ENCODE data around the gene LRRC45. TPM values are rescaled to one million over a fixed set of nuclear protein-coding genes. Genes with fewer than 3 reads are reported as not detected.

The LRRC45 gene
- total RNA-seq, 2 experiments from 2014 or later: 41.2 to 52.0 TPM

- Histone ChIP-seq H3K27ac (ENCODE audit: low read depth, low read length, poor library complexity, severe bottlenecking) (no peak overlapping the region), H3K4me3 (ENCODE audit: low read depth, low read length, poor library complexity, severe bottlenecking) (no peak overlapping the region), H4K20me1 (ENCODE audit: insufficient read depth, low read length) (no peaks in the 10 kb centered on the region), H3K4me1 (ENCODE audit: insufficient read depth, low read length, poor library complexity, severe bottlenecking) (no peaks in the 10 kb centered on the region), H3K79me2 (ENCODE audit: insufficient read depth, low read depth, low read length) (no peaks in the 10 kb centered on the region), H3K9me2 (ENCODE audit: insufficient read depth, low read length) (no peaks in the 10 kb centered on the region), H3K4me2 (ENCODE audit: low read length) (no peak overlapping the region), H3K9me3 (ENCODE audit: low read length) (no peaks in the 10 kb centered on the region), H3K36me3 (ENCODE audit: insufficient read depth, low read length) (peaks cover 8% of the 10 kb centered on the region; the same call in 1 of the 2 replicates), H2AFZ (ENCODE audit: low read length) (no peak overlapping the region)
- BruUV-seq (replicated peaks): no TSS peak
- no peak for TF ChIP-seq CTCF (conservative IDR thresholded peaks at IDR 0.05; ENCODE audit: low read length)
- no peak for TF ChIP-seq EZH2phosphoT487 (IDR thresholded peaks at IDR 0.05; ENCODE audit: borderline replicate concordance, low read depth, low read length)
- DNase-seq (ENCODE audit: low spot score): no peak
- intact Hi-C loops (cut with micrococcal nuclease; ENCODE audit: unreplicated experiment): no loop called here
- ChIA-PET CTCF (ENCODE audit: unreplicated experiment) (no interaction called here), POLR2A (interaction anchor here (1.1 kb wide), 2 partner anchors 20 to 41 kb away, joined by 3 read pairs; partner anchors contain the start of genes ASPSCR1 and DCXR)
Measured at GRCh38 chr17:81996757-81997441, 26.2 kb upstream of the LRRC45 start.

GRCh38 chr17:81998212-81998611 is 24.9 kb upstream of the LRRC45 start:
- CTCF ChIA-PET (ENCODE audit: unreplicated experiment): no interaction called here
- Histone ChIP-seq H3K4me2 (ENCODE audit: low read length) (no peak overlapping the region), H3K4me3 (ENCODE audit: low read depth, low read length, poor library complexity, severe bottlenecking) (no peak overlapping the region), H3K9me3 (ENCODE audit: low read length) (no peaks in the 10 kb centered on the region), H3K36me3 (ENCODE audit: insufficient read depth, low read length) (peaks cover 8% of the 10 kb centered on the region; the same call in 1 of the 2 replicates), H3K79me2 (ENCODE audit: insufficient read depth, low read depth, low read length) (no peaks in the 10 kb centered on the region), H3K9me2 (ENCODE audit: insufficient read depth, low read length) (no peaks in the 10 kb centered on the region), H3K27ac (ENCODE audit: low read depth, low read length, poor library complexity, severe bottlenecking) (no peak overlapping the region), H4K20me1 (ENCODE audit: insufficient read depth, low read length) (no peaks in the 10 kb centered on the region), H3K4me1 (ENCODE audit: insufficient read depth, low read length, poor library complexity, severe bottlenecking) (no peaks in the 10 kb centered on the region), H2AFZ (ENCODE audit: low read length) (no peak overlapping the region)
- BruUV-seq (replicated peaks): no TSS peak
- no peak for TF ChIP-seq EZH2phosphoT487 (IDR thresholded peaks at IDR 0.05; ENCODE audit: borderline replicate concordance, low read depth, low read length)
- no peak for TF ChIP-seq CTCF (conservative IDR thresholded peaks at IDR 0.05; ENCODE audit: low read length)
- no peak for DNase-seq (ENCODE audit: low spot score)
- POLR2A ChIA-PET: no interaction called here
- intact Hi-C loops (cut with micrococcal nuclease; ENCODE audit: unreplicated experiment): no loop called here

- Histone ChIP-seq H3K4me3 (ENCODE audit: low read depth, low read length, poor library complexity, severe bottlenecking) (no peak overlapping the region), H3K4me1 (ENCODE audit: insufficient read depth, low read length, poor library complexity, severe bottlenecking) (no peaks in the 10 kb centered on the region), H3K4me2 (ENCODE audit: low read length) (no peak overlapping the region), H4K20me1 (ENCODE audit: insufficient read depth, low read length) (no peaks in the 10 kb centered on the region), H3K79me2 (ENCODE audit: insufficient read depth, low read depth, low read length) (no peaks in the 10 kb centered on the region), H3K27ac (ENCODE audit: low read depth, low read length, poor library complexity, severe bottlenecking) (no peak overlapping the region), H3K9me2 (ENCODE audit: insufficient read depth, low read length) (no peaks in the 10 kb centered on the region), H2AFZ (ENCODE audit: low read length) (no peak overlapping the region), H3K9me3 (ENCODE audit: low read length) (no peaks in the 10 kb centered on the region), H3K36me3 (ENCODE audit: insufficient read depth, low read length) (peaks cover 8% of the 10 kb centered on the region; the same call in 1 of the 2 replicates)
- POLR2A ChIA-PET: no interaction called here
- DNase-seq (ENCODE audit: low spot score): no peak
- intact Hi-C loops (cut with micrococcal nuclease; ENCODE audit: unreplicated experiment): no loop called here
- TF ChIP-seq EZH2phosphoT487 (IDR thresholded peaks at IDR 0.05; ENCODE audit: borderline replicate concordance, low read depth, low read length): no peak
- TF ChIP-seq CTCF (conservative IDR thresholded peaks at IDR 0.05; ENCODE audit: low read length): no peak
- BruUV-seq (replicated peaks): no TSS peak
- CTCF ChIA-PET (ENCODE audit: unreplicated experiment): no interaction called here
Measured at GRCh38 chr17:81998691-81999438, 24.2 kb upstream of the LRRC45 start.
